Measurements from ENCODE around the gene MFAP5. TPM values are rescaled to one million over a fixed set of nuclear protein-coding genes. Genes with fewer than 3 reads are reported as not detected.

MFAP5 gene
- total and polyA plus RNA-seq, 10 of the 15 experiments (the other 5 are each of a cell fraction or from before 2014, with no cell fraction given) = 0.06 to 0.14 (median 0.12) TPM; not detected in 7

DNA sequence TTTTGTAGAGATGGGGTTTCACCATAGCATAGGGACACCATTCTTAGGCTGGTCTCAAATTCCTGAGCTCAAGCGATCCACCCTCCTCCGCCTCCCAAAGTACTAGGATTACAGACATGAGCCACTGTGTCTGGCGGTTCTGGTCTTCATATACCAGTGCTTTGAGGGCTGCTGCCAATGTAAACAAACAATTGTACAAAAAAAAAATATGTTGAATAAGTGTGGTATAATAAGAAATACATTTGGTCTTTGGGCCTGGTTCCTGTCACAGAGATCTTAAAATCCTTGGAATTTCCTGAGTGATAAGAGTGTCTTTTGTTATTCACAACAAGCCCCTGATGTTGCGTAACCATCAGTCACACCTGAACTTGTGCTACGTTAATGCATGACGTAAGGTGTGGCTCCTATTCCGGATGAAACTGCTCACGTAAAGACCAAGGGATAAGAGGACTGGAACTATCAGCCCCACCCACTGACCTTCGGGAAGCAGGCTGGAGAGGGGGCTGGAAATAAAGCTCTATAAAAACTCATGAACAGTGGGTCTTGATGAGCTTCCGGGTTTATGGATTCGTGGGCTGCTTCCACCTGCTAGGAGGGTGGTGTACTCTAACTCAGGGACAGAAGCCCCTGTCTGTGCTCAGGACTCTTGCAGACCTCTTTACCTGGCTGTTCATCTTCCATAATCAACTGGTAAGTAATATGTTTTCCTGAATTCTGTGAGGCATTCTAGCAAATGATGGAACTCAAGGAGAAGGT lies 18.7 kb upstream of the MFAP5 start:
- ChIA-PET CTCF (interaction anchor here (0.8 to 3.1 kb wide), 13 partner anchors 10 to 372 kb away, joined by 3 to 30 read pairs (median 6); partner anchors contain the start of gene M6PR), RAD21 (ENCODE audit: unreplicated experiment) (interaction anchor here (0.7 to 1.5 kb wide), 9 partner anchors 24 to 369 kb away, joined by 3 to 11 read pairs (median 3); no protein-coding TSS in a partner anchor), SMC1A (ENCODE audit: uncharacterized antibody, unreplicated experiment) (interaction anchor here (0.7 to 2.9 kb wide), 10 partner anchors 15 to 368 kb away, joined by 3 to 15 read pairs (median 5); no protein-coding TSS in a partner anchor), POLR2A (no interaction called here)
- ATAC-seq (no peak), FAIRE-seq (no peak), DNase-seq (ENCODE audit: low read depth, low spot score) (no peak)
- Histone ChIP-seq H3K4me2 (ENCODE audit: control insufficient read depth, insufficient read depth) (no peak overlapping the region), H2AFZ (ENCODE audit: control insufficient read depth, low read depth, low read length) (no peak overlapping the region), H3K36me3 (ENCODE audit: control insufficient read depth in 2 of 2, insufficient read depth in 2 of 2, low read length in 1 of 2) (no peaks in the 10 kb centered on the region), H3K9me3 (replicated peaks; ENCODE audit: control insufficient read depth, insufficient read depth, low read length) (no peaks in the 10 kb centered on the region), H4K20me1 (ENCODE audit: control insufficient read depth, insufficient read depth) (no peaks in the 10 kb centered on the region), H3K4me3 (no peak overlapping the region), H3K27ac (ENCODE audit: control insufficient read depth, insufficient read depth) (no peak overlapping the region), H3K27me3 (replicated peaks in 1 of 2; ENCODE audit: control insufficient read depth in 2 of 2, insufficient read depth in 2 of 2, low read length in 1 of 2) (no peaks in the 10 kb centered on the region), H3K4me1 (ENCODE audit: control insufficient read depth, insufficient read depth, low read length) (no peaks in the 10 kb centered on the region), H3K79me2 (ENCODE audit: control insufficient read depth, insufficient read depth, low read length) (no peaks in the 10 kb centered on the region), H3K9ac (ENCODE audit: control insufficient read depth, insufficient read depth, low read length) (no peak overlapping the region)
- WGBS (ENCODE audit: insufficient coverage, insufficient replicate concordance, low lambda C conversion rate, missing lambda C conversion rate) = 44% methylated on average over 11 of the region's 11 CpGs
- in situ Hi-C loops (cut with MboI) = loop anchor here (5.0 to 10.0 kb wide), 2 partner anchors 213 to 366 kb away; no protein-coding TSS in a partner anchor
- intact Hi-C loops (cut with micrococcal nuclease; ENCODE audit: unreplicated experiment) = loop anchor here (5.0 to 10.0 kb wide), 3 partner anchors 137 to 271 kb away; partner anchors contain the start of genes A2ML1 and CLEC4E
- BruUV-seq (replicated peaks) = no TSS peak
- TF ChIP-seq CBX3 (IDR thresholded peaks at IDR 0.05; ENCODE audit: borderline replicate concordance, low read depth) (no peak), RFX5 (IDR thresholded peaks at IDR 0.05; ENCODE audit: low read depth, low read length) (no peak), NR2C2 (IDR thresholded peaks at IDR 0.05; ENCODE audit: borderline replicate concordance, control insufficient read depth, insufficient read length, low read depth) (no peak), REST (IDR thresholded peaks at IDR 0.05; ENCODE audit: low read depth, low read length) (no peak), CEBPB (IDR thresholded peaks at IDR 0.05; ENCODE audit: borderline replicate concordance in 1 of 2, low read depth in 2 of 2, low read length in 2 of 2) (no peak), NR2C1 (IDR thresholded peaks at IDR 0.05) (no peak), PAX8 (IDR thresholded peaks at IDR 0.05) (no peak), ZNF24 (IDR thresholded peaks at IDR 0.05) (no peak), EP300 (IDR thresholded peaks at IDR 0.05; ENCODE audit: borderline replicate concordance in 1 of 2, control insufficient read depth in 1 of 2, low read depth in 2 of 2, low read length in 2 of 2) (no peak)
- TF ChIP-seq, protein P1, sequence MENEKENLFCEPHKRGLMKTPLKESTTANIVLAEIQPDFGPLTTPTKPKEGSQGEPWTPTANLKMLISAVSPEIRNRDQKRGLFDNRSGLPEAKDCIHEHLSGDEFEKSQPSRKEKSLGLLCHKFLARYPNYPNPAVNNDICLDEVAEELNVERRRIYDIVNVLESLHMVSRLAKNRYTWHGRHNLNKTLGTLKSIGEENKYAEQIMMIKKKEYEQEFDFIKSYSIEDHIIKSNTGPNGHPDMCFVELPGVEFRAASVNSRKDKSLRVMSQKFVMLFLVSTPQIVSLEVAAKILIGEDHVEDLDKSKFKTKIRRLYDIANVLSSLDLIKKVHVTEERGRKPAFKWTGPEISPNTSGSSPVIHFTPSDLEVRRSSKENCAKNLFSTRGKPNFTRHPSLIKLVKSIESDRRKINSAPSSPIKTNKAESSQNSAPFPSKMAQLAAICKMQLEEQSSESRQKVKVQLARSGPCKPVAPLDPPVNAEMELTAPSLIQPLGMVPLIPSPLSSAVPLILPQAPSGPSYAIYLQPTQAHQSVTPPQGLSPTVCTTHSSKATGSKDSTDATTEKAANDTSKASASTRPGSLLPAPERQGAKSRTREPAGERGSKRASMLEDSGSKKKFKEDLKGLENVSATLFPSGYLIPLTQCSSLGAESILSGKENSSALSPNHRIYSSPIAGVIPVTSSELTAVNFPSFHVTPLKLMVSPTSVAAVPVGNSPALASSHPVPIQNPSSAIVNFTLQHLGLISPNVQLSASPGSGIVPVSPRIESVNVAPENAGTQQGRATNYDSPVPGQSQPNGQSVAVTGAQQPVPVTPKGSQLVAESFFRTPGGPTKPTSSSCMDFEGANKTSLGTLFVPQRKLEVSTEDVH (IDR thresholded peaks at IDR 0.05; ENCODE audit: low read depth, partially characterized antibody) = no peak
- TF ChIP-seq, protein P2, sequence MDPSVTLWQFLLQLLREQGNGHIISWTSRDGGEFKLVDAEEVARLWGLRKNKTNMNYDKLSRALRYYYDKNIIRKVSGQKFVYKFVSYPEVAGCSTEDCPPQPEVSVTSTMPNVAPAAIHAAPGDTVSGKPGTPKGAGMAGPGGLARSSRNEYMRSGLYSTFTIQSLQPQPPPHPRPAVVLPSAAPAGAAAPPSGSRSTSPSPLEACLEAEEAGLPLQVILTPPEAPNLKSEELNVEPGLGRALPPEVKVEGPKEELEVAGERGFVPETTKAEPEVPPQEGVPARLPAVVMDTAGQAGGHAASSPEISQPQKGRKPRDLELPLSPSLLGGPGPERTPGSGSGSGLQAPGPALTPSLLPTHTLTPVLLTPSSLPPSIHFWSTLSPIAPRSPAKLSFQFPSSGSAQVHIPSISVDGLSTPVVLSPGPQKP (IDR thresholded peaks at IDR 0.05; ENCODE audit: low read depth, low read length) = no peak
- TF ChIP-seq, protein P3, sequence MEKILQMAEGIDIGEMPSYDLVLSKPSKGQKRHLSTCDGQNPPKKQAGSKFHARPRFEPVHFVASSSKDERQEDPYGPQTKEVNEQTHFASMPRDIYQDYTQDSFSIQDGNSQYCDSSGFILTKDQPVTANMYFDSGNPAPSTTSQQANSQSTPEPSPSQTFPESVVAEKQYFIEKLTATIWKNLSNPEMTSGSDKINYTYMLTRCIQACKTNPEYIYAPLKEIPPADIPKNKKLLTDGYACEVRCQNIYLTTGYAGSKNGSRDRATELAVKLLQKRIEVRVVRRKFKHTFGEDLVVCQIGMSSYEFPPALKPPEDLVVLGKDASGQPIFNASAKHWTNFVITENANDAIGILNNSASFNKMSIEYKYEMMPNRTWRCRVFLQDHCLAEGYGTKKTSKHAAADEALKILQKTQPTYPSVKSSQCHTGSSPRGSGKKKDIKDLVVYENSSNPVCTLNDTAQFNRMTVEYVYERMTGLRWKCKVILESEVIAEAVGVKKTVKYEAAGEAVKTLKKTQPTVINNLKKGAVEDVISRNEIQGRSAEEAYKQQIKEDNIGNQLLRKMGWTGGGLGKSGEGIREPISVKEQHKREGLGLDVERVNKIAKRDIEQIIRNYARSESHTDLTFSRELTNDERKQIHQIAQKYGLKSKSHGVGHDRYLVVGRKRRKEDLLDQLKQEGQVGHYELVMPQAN (conservative IDR thresholded peaks at IDR 0.05) = no peak
